Duodenal mucosa (tissue), 2 donors: Measurements from ENCODE around the gene HCRT.
"Not testable (repeated sequence)": the region's sequence is repeated elsewhere in the genome, so short reads cannot be mapped to it uniquely, and the experiment has no call there.

ENCODE experiments used
- H3K27ac ChIP-seq: one replicate; pipeline ENCODE4 v1.7.0; 2013; ENCODE audit warnings: low read depth, low read length
- H3K27me3 ChIP-seq, 2 donors: one replicate each; pipeline ENCODE4 v1.7.0; 2013; ENCODE audit warnings: low read length in 2 of 2, control low read depth in 1 of 2; ENCODE audit not compliant: insufficient read depth in 2 of 2, control insufficient read depth in 1 of 2
- H3K36me3 ChIP-seq, 2 donors: one replicate each; pipeline ENCODE4 v1.7.0; 2013; ENCODE audit warnings: low read length in 2 of 2, control low read depth in 1 of 2; ENCODE audit not compliant: insufficient read depth in 2 of 2, control insufficient read depth in 1 of 2
- H3K4me1 ChIP-seq, 2 donors: one replicate each; pipeline ENCODE4 v1.7.0; 2013; ENCODE audit warnings: low read length in 2 of 2, control low read depth in 1 of 2; ENCODE audit not compliant: insufficient read depth in 2 of 2, control insufficient read depth in 1 of 2
- H3K4me3 ChIP-seq, 2 donors: one replicate each; pipeline ENCODE4 v1.7.0; 2013; ENCODE audit warnings: low read length in 2 of 2, low read depth in 1 of 2
- H3K9ac ChIP-seq, 2 donors: one replicate each; pipeline ENCODE4 v1.7.0; 2013; ENCODE audit warnings: low read length in 2 of 2, low read depth in 1 of 2
- H3K9me3 ChIP-seq, 2 donors: one replicate each; pipeline ENCODE4 v1.7.0; 2013; ENCODE audit warnings: low read length in 2 of 2, control low read depth in 1 of 2; ENCODE audit not compliant: control insufficient read depth in 1 of 2

The HCRT gene

GRCh38 chr17:42163696-42164407 lies 21.4 kb downstream of the HCRT start:
- Histone ChIP-seq H3K36me3 (no peaks in the 10 kb centered on the region), H3K4me1 (no peaks in the 10 kb centered on the region), H3K9me3 (no peaks in the 10 kb centered on the region), H3K27ac (no peak overlapping the region), H3K4me3 (no peak overlapping the region), H3K27me3 (no peaks in the 10 kb centered on the region), H3K9ac (no peak overlapping the region)

- H3K27me3 ChIP-seq = no peaks in the 10 kb centered on the region
- H3K36me3 ChIP-seq = no peaks in the 10 kb centered on the region
- no peak overlapping the region for H3K27ac ChIP-seq
- no peaks in the 10 kb centered on the region for H3K9me3 ChIP-seq
- no peak overlapping the region for H3K9ac ChIP-seq
- H3K4me3 ChIP-seq = no peak overlapping the region
- no peaks in the 10 kb centered on the region for H3K4me1 ChIP-seq
Observed at GRCh38 chr17:42163113-42163512, 22.1 kb downstream of the HCRT start.

GRCh38 chr17:42160531-42160910 lies 24.7 kb downstream of the HCRT start:
- no peaks in the 10 kb centered on the region for H3K36me3 ChIP-seq
- H3K27me3 ChIP-seq = no peaks in the 10 kb centered on the region
- H3K9ac ChIP-seq = no peak overlapping the region
- no peak overlapping the region for H3K27ac ChIP-seq
- no peaks in the 10 kb centered on the region for H3K9me3 ChIP-seq
- H3K4me1 ChIP-seq = no peaks in the 10 kb centered on the region
- no peak overlapping the region for H3K4me3 ChIP-seq

GRCh38 chr17:42159796-42160530 lies 25.3 kb downstream of the HCRT start:
- Histone ChIP-seq H3K9me3 (no peaks in the 10 kb centered on the region), H3K27ac (no peak overlapping the region), H3K4me3 (no peak overlapping the region), H3K9ac (no peak overlapping the region), H3K27me3 (no peaks in the 10 kb centered on the region), H3K4me1 (no peaks in the 10 kb centered on the region), H3K36me3 (no peaks in the 10 kb centered on the region)

GRCh38 chr17:42155614-42156045 lies 29.6 kb downstream of the HCRT start:
- Histone ChIP-seq H3K36me3 (peaks cover 0 to 11% of the 10 kb centered on the region in 2 donors), H3K27ac (no peak overlapping the region), H3K4me1 (peaks cover 12 to 14% of the 10 kb centered on the region in 2 donors), H3K9me3 (no peaks in the 10 kb centered on the region), H3K4me3 (peak overlapping the region; percentile 52 to 57), H3K9ac (no peak overlapping the region), H3K27me3 (no peaks in the 10 kb centered on the region)

GRCh38 chr17:42153919-42154742 lies 31.1 kb downstream of the HCRT start:
- H3K36me3 ChIP-seq = peaks cover 0 to 18% of the 10 kb centered on the region in 2 donors
- peak overlapping the region; percentile 95 to 98 for H3K9ac ChIP-seq
- no peaks in the 10 kb centered on the region for H3K27me3 ChIP-seq
- peaks cover 12 to 14% of the 10 kb centered on the region in 2 donors for H3K4me1 ChIP-seq
- peak overlapping the region; percentile 83 to 100 for H3K4me3 ChIP-seq
- no peaks in the 10 kb centered on the region for H3K9me3 ChIP-seq
- peak overlapping the region; percentile 55 for H3K27ac ChIP-seq

- Histone ChIP-seq H3K27ac (no peak overlapping the region), H3K4me1 (no peaks in the 10 kb centered on the region), H3K4me3 (no peak overlapping the region), H3K36me3 (peaks cover 4 to 57% of the 10 kb centered on the region in 2 donors), H3K9ac (no peak overlapping the region), H3K9me3 (no peaks in the 10 kb centered on the region), H3K27me3 (no peaks in the 10 kb centered on the region)
Observed at GRCh38 chr17:42146911-42147607, 38.2 kb downstream of the HCRT start.

GRCh38 chr17:42143138-42143537 lies 42.1 kb downstream of the HCRT start:
- not testable (repeated sequence) for H3K27ac ChIP-seq, H3K27me3 ChIP-seq, H3K4me3 ChIP-seq, H3K9me3 ChIP-seq, H3K9ac ChIP-seq
- H3K36me3 ChIP-seq = peaks cover 0 to 44% of the 10 kb centered on the region in 2 donors
- H3K4me1 ChIP-seq = peaks cover 9 to 13% of the 10 kb centered on the region in 2 donors

- Histone ChIP-seq H3K27ac (no peak overlapping the region), H3K9me3 (no peaks in the 10 kb centered on the region), H3K4me1 (peaks cover 13 to 15% of the 10 kb centered on the region in 2 donors), H3K4me3 (no peak overlapping the region), H3K36me3 (peaks cover 0 to 39% of the 10 kb centered on the region in 2 donors), H3K27me3 (no peaks in the 10 kb centered on the region), H3K9ac (no peak overlapping the region)
Observed at GRCh38 chr17:42142371-42142896, 42.8 kb downstream of the HCRT start.
